Forelimb muscle (tissue), 1 donor: ENCODE data around the gene DCAF17. TPM values are rescaled to one million over a fixed set of nuclear protein-coding genes. Genes with fewer than 3 reads are reported as not detected.
"Not testable (repeated sequence)": the region's sequence is repeated elsewhere in the genome, so short reads cannot be mapped to it uniquely, and the experiment has no call there.

Source experiments
- DNase-seq: peaks from one replicate; pipeline ENCODE4 v3.0.0-alpha.2; 2013; ENCODE audit warnings: low read depth
- polyA plus RNA-seq: library from polyadenylated mRNA; unstranded; fragments of 120-200 nt; gene quantifications from one replicate; pipeline ENCODE4 v1.2.1, GENCODE V29; 2013; ENCODE audit not compliant: insufficient read length

Gene DCAF17
- polyA plus RNA-seq, 1 donor: 14.7 TPM

DNA sequence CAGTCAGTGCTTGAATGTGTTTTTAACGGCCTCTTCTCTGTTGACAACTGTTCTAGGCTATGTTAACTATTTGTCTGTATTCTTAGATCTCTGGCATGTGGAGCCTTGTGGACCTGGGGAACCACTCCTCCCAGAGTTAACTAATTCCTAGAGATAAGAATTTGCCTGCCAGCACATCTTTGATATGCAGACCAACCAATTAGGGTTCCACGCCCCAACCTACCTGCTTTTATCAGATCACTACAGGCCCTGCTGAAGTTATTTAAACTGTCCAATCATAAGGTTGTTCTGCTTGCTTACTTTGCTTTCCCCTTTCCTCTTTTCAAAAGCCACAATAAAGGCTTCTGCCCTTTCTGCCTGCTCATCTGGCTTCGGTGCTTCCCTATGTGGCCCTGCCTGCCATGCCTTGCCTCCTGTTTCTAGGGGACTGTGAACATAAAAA is 79.7 kb downstream of the DCAF17 start:
- DNase-seq: no peak

DNA sequence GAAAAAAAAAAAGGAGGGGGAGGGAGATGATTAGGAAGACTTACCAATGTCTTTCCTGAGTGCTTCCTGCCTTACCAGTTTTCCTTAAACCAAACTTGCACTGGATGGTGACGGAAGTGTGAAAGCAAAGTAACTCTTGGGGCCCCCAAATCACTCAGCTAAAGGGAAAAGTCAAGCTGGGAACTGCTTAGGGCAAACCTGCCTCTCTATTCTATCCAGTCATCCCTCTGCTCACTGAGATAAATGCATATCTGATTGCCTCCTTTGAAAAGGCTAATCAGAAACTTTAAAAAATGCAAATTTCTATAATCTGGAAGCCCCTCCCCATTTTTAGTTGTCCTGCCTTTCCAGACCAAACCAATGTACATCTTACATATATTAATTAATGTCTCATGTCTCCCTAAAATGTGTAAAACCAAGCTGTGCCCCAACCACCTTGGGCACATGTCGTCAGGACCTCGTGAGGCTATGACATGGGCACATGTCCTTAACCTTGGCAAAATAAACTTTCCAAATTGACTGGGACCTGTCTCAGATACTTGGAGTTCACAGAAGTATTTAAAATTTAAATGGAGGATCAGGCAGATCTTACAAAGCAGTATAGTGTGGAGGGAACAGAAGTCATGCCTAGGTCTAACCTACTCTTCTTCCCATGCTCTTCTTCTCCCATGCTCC is 81.0 kb downstream of the DCAF17 start:
- no peak for DNase-seq

DNA sequence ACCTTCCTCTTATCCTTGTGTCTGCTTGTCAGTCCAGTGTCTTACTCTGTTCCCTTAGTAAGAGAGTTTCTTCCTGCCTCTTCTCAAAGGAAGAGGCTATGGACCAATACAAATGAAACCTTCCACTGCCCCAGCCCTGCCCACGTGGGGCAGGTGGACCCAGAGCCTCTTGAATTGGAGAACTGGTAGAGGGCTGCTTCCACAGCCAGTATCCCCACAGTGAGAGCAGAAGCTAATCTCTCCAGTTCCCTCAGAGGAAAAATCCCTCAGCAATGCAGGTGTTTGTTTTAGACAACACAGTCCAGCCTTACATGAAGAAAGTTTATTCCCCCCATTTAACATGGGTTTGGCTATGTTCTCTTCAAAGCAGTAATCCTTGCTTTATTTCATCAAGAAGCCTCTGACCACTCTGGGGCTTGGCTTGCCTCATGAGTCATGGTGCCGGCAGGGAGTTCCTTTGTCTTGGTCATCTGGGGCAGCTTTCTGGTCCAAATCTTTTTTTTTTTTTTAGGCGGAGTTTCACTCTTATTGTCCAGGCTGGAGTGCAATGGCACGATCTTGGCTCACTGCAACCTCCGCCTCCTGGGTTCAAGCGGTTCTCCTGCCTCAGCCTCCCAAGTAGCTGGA is 81.8 kb downstream of the DCAF17 start:
- DNase-seq: no peak

DNA sequence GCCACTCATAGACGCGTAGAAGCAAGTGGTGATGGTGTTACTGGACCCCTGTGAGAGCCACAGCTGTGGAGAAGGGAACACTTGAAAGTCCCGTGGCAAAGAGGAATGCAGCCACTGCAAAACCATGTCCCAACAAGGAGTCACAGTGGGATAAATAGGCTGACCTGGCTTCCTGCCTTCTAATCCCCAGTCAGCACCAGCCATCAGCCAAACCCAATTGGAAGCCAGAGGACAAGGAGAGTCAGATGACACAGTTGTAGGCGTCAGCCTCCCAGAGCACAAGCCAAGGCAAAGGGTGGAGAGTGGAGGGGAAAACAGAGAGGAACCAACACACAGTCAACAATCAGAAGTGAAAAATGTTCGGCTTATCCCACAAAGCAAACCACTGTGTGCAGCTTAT is 82.8 kb downstream of the DCAF17 start:
- DNase-seq: no peak

DNA sequence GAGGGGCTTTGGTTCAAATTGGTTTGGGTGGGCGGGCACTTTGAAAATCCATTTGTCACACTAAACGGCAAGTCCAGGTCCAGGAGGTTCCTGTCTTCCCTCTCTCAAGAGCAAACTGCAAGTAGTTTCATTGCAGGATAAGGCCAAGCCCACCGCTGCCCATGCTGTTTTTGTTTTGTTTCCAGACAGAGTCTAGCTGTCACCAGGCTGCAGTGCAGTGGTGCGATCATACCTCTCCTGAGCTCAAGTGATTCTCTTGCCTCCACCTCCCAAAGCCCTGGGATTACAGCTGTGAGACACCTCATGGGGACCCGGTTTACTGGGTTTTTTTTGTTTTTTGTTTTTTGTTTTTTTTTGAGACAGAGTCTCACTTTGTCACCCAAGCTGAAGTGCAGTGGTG is 86.4 kb downstream of the DCAF17 start:
- DNase-seq: no peak

DNA sequence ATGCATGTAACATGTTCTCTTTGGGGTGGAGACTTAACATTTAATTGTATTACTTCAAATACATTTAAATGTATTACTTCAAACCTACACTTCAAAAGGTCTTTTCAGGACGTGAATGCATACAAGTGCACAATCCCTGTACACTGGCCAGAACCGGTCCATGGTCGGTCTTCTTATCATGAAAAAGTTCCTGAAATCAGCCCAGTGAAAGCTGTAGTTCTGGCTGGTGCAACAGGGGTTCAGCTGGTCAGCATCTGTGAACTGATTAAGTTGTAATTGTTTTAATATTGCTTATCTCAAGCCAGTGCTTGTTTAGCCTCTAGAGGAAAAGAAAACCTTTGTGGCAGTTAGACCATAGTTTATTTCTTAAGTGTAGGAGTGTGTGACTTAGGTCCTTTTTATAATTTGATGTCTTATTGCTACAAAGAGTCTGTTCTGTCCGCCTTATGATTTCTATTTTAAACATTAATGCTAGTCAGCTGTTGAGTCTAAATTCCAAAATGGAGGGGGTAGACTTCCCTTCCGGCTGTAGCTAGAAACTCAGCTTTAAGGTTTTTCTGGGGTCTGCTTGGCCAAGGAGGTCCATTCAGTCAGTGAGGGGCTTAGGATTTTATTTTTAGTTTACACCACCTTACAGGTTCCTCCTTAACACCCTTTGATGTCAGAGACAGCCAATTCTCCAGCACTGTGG is 87.5 kb downstream of the DCAF17 start:
- no peak for DNase-seq

DNA sequence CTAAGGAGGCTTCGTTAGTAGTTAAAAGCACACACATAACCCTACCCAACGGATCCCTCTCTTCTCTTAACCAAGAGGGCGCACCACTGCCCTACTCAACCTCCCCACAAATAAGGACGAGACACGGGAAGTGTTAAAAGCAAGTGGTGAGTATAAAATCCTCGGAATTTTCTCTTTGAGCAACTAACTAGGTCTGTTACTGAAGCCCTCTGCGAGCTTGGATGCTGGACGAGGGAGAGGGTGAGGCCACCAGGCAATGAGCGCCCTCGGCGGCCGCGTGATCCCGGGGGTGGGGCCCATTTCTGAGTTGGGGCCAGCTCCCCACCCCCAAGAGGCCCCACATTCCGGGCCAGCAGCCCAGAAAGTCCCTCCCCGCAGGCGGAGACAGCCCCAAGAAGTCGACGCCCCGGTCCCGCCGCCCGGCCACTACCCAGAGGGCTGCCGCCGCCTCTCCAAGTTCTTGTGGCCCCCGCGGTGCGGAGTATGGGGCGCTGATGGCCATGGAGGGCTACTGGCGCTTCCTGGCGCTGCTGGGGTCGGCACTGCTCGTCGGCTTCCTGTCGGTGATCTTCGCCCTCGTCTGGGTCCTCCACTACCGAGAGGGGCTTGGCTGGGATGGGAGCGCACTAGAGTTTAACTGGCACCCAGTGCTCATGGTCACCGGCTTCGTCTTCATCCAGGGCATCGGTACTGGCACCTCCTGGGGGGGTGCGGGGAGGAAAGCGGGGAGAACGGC is 88.2 kb downstream of the DCAF17 start, which contains the start of gene CYBRD1:
CYBRD1 (plus strand) TSS at position 423 of the 736 bp plus-strand sequence; CDS start at position 495, 72 bp downstream.
- no peak for DNase-seq

DNA sequence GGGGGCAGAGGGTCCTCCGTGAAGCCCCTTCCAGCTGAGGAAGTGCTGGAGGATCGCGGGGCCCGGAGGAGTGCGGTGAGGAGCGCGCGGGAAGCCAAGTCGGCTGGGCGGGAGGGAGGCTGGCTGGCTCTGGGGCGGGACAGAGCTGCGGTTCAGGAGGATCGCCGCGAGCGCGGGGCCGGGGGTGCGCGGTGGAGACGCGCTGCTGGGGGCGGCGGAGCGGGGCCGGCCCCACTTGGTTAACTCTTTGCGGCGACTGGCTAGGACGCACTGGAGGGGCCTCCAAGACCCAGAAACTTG is 88.7 kb downstream of the DCAF17 start:
- no peak for DNase-seq

DNA sequence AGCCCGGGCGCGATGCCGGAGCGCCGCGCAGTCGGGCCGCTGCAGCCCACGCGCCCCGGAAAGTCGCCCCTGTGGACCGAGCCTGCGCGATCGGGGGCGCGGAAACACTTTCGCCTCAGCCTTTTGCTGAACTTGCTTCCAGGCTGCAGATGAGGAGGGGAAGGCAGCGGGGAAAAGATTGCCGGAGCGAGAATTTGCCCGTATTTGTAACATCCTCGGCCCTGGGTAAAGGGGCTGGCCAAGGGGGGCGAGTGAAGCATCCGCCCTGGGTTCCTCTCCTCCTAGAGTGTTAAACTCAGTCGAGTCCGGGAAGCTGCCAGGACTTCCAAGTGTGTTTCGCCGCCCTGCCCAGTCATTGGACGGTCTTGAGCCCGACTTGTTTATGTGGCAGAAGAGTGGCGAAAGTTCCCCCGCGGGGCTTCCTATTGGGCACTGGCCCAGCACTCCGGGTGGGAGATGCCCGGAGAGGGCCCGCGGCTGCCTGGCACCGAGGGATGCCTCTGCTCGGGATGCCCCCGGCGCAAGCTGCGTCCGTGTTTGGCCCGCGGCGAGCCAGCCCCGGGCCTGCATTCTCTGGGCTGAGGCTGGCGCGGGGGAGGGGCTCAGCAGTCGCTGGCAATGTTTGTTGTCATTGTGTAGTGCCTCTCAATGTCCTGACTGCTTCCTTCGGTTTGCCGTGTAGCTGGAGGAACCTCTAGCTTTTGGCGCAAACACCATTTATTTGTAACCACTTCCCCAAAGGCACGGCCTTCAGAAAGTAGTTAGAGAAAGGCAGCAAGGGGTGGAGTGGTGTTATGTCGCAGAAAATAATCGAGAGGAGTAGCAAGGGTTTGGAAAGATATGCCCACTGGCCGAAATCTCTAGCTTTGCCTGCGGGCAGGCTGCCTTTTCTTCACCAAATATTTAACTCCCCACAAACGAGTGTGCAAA is 89.3 kb downstream of the DCAF17 start:
- DNase-seq: no peak

DNA sequence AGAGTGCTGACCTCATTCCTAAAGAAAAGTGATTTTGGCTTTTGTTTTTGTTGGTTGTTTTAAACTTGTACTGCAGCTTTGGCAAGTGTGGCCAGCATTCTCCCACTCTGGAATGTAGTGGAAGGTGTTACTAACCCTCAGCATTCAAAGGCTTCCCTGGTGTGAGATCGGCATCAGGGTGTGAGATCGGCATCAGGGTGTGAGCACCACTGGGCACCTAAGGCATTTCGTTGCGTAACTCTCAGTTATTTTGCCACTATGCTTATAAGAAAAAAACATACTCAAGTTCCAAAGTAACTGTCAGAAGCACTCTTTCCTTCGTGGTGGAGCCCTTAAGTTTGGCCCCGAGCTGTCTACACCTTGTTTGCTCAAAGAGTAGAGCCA is 90.0 kb downstream of the DCAF17 start:
- DNase-seq: no peak

DNA sequence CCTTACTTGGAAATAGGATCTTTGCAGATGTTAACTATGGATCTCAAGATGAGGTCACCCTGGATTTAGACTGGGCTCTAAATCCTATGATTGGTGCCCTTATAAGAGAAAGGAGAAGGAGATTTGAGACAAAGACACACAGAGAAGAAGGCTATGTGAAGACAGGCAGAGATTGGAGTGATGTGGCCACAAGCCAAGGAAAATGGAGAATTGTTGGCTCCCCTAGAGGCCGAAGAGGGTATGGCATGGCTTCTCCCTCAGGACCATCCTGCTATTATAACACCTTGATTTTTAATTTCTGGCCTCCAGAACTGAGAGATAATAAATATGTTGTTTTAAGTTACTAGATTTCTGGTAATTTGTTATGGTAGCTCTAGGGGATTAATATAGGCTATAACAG is 95.9 kb downstream of the DCAF17 start:
- no peak for DNase-seq

DNA sequence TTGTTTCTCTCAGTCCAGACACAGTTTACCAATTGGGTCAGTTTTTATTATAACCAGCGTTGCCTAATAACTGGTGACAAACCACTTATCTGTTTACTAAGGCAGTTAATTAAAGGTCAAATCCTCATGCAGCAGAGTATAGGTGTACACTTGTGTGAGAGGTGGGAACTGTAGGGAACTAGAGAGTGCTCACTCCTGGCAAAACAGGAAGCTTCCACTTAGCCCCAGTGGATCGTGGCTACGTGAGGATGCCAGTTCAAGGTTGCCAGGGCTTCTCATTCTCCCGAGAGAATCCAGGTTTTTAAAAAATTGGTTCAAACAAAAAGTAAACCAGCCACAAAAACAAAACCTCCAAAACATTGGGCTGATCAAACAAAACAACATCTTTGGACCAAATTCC is 96.4 kb downstream of the DCAF17 start:
- no peak for DNase-seq

DNA sequence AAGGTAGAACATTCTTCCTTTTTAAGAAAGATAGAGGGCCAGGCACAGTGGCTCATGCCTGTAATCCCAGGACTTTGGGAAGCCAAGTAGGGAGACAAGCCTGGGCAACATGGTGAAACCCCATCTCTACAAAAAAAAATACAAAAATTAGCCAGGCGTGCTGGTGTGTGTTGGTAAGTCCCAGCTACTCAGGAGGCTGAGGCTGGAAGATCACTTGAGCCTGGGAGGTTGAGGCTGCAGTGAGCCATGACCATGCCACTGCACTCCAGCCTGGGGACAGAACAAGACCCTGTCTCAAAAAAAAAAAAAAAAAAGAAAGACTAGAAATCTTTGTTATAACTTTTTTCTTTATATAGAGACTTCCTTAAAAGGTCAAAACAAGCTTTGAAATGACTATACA is 96.8 kb downstream of the DCAF17 start:
- DNase-seq: not testable (repeated sequence)

DNA sequence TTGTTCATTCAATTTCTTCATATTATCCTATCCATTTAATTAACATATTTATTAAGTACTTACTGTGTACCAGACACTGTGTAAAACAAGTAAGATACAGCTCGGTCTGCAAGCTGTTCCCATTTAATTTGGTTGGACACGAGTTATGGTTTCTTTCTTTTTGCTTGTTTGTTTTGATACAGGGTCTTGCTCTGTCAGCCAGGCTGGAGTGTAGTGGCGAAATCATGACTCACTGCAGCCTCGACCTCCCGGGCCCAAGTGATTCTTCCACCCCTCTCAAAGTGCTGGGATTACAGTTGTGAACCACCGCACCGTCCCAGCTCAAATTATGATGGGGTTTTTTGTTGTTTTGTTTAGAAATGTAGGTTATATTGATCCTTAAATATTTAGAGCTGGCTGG is 97.3 kb downstream of the DCAF17 start:
- DNase-seq: no peak

DNA sequence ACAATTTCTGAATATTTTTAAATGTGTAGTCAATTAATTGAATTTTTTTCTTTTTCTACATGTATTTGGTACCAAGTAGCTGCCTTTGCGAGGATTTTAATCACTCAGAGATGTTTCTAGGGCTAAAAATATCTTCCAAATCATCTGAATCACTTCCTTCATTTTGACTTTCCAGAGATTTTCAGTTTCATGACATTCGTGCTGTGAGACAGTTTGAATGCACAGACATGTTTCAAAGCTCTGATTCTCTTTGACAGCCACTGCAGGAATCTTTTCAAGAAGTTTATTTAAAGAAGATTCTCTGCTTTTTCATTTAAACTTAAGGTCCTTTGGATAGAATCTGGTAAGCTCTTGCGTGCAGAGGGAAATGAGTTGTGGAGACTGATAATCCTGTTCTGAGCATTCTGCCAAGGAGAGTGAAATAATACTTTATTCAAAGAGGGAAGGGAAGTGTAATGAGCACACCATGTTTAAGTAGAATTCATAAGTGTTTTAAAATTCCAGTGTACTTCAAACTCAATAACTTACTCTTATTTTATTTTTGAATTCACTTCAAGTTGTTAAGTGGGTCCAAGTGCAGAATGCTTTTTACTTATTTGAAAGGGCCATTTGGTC is 97.9 kb downstream of the DCAF17 start:
- no peak for DNase-seq

DNA sequence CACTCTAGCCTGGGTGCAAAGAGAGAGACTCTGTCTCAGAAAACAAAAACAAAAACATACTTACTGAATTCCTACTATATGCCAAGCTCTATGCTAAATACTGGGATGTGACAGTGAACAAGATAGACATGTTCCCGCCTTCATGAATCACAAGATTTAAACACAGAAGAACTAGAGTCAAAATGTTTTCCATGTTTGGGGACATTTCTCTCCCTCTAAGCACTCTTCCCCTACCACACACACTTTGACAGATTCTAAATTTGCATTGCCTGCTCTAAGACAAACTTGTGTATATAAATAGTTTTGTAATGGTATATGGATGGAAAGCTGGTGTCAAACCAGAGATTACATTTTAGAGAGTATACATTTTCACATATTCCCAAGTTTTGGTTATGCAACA is 99.3 kb downstream of the DCAF17 start:
- DNase-seq: no peak

Other genes starting within 250 kb of the DCAF17 start
- 11.1 TPM for gene METTL8, start 236 bp upstream of the DCAF17 start, polyA plus RNA-seq
- gene CYBRD1, start 88.2 kb downstream of the DCAF17 start, polyA plus RNA-seq: 68.3 TPM